IPS DF 19.7 (cell line): ENCODE data around the gene INSC.

Source experiments
- DNase-seq: peaks from one replicate; pipeline ENCODE4 v3.0.0-alpha.2; 2013; ENCODE audit warnings: low read depth, low spot score

Gene INSC

DNA sequence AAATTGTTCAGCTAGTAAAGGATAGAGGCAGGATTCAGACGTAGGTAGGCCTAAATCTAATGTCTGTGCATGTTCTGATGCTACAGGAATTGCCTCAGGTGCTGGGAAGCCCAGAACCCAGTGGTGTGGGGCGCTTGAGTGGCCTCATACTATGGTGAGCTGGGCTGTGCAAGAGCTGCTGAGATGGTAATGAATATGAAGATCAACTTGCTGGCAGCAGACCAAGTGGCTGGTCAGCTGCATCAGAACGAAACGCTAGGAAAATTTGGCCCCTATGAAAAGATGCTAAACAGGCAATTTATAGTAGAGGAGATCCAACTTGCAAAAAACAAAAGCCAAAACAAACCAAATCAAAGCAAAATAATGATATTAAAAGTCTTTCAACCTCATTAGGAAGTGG lies 102.7 kb downstream of the INSC start:
- DNase-seq: no peak

DNA sequence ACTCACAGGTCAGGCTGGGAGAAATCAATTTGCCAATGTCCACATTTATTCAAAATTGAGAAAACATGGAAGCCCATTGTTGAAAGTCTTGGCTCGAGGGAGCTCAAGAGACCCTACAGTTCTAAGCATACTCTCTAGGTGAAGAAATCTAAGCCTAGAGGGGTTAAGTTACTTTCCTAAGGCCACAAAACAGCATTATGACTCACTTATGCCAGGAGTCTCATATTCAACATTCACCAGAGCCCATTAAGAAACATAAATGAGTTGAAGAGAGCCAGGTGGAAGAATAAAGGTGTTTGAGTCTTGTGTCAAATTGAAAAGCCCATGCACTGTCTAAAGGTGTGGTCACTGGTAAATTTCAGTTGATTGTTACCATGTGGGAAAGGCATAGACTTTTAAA lies 108.1 kb downstream of the INSC start:
- no peak for DNase-seq

DNA sequence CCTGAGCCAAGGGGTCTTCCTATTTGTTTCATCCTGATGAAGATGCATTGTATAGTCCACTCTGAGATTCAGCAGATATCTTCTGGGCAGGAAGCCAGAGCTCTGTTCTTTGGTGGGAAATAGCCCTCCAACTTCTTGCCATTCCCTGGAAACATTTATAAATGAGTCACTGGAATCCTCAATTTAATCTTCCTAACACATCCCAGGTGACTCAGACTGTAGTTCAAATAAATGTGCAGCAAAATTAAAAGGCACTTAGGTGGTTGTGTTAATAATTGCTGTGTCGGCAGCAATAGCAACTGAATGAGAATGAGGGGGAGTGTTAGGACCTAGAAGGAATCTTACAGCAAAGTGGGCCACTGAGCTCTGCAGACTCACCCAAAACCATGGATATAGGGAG lies 108.6 kb downstream of the INSC start:
- no peak for DNase-seq

DNA sequence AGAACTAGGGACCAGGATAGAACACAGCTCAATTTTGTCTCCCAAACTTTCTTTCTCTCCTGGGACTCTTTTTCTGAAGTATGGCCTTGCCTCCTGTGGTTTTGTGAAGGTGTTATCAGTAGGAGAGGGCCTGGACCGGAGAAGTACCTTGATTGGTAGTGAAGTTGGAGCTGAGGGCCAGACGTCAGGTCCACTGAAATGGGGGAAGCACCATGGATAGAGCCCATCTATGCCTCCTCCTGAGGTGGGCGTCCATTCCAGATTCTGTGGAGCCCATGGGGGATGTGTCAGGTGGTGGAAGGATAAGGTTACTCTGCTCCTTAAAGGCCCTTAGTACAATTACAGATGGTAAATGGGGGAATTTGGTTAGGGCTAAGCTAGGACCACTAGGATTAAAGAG lies 109.7 kb downstream of the INSC start:
- no peak for DNase-seq

DNA sequence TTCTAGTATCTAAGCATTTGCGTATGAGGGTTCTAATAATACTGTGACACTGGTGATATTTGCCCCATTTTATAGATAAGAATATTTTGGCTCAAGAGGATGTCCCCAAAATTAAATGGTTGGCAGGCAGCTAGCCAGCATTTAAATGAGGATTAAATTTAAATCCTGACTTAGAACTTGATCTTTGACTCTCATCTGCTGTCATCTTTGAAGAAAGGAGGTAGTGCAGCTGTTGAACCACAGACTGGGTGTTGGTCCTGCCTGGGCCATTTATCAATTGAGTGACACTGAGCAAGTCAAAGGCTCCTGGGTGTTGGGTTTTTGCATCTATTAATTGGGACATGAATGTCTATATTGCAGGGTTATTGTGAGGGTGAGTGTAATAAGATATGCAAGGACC lies 112.3 kb downstream of the INSC start:
- no peak for DNase-seq

DNA sequence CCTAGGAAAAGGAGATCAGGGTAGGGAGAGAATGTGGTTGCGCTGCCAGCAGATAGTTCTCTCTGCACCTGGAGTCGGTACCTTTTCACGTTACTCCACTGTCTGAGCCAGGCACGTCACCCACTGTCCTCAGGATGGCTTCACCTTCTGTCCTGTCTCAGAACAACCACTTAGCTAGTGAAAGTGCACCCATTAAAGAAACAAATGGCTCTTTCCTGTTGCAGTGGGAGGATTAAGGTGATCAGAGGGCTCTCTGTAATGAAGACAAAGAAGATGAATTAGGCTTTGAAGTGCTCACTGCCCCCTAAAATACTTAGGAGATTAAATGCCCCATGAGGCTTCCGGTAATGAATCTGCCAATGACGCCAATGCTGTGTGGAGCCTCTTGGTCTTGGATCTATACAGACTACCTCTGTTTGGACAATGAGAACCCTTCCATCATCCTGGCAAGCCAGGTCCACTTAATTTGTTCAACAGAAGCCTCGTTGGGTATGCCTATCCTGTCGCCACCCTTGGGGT lies 113.7 kb downstream of the INSC start:
- DNase-seq: no peak

DNA sequence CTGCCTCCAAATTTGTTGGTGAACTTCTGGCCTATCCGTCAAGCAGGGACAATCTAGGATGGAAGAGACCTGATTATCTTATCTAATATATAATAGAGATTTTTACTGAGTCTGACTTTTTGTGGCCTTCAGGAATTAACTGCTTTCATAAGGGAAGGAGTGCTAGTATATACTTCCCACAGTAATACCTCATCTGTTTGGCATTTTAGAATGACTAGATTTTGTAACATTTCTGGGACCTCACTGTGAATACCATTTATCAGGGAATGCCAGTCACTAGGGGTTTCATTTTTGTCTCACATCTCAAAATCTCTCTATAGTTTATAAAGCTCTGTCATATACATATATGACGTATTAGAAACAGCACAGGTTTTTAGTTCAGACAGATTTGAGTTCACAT lies 114.3 kb downstream of the INSC start:
- DNase-seq: no peak

DNA sequence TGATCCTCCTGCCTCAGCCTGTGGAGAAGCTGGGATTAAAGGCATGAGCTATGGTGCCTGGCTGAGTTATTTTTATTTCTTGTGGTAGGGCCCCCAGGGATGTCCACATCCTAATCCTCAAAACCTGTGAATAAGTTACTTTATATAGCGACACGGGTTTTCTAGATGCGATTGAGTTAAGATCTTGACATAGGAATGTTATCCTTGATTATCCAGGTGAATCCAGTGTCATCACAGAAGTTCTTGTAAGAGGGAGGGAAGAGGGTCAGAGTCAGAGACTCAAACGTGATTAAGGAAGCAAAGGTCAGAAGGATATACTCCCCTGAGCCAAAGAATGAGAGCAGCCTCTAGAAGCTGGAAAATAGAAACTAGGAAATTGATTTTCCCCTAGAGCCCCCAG lies 117.8 kb downstream of the INSC start:
- no peak for DNase-seq

DNA sequence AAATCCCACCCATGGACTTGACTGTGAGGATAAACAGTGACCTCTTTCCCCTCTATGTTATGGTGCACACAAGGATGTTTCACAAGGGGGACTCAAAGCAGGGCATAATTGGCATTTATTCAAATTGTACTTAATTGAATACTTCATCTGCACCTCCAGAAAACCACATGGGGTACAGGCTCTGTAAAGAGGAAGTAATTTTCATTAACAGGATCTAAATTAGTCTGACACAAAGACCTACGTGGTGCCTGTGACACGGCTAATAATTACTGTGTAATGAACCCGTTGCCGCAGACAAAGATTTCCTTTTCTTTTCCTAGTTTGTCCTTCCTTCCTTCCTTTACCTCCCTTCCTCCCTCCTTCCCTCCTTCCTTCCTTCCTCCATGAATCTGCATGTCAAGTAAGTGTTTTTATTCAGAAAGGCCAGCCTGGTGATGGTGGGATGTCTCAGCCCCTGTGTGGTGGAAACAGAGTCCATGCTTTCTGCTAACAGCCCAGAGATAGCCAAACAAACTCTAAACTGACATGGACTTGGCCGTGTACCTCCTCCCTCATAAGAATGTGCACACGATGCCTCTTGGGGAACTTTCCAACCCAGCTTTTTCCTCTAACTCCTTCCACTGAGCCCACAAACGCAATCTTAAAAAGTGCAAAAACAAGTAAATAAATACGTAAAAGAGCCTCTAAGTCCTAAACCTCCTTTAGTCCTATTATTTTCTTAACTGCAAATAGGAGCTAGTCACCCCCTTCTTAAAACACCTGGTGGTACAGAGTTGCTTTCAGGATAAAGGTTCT lies 118.8 kb downstream of the INSC start:
- DNase-seq: no peak

DNA sequence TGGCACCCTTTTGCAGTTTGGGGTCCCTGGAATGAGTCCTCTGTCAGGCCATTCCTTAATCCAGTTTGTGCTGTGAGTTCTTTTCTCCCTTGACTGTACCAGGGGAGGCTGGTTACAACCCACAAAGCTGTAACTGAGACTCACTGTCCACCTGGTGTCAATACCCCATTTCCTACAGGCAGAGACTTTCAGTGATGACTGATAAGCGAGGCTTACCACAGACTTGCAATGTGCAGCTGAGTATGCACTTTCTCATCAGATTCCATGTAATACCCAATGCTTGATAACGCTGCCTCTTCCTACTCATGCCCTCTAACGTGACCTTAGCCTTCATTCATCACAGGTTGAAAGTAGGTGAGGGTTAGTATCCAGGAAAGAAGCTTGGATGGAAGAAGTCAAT lies 120.1 kb downstream of the INSC start:
- DNase-seq: no peak

DNA sequence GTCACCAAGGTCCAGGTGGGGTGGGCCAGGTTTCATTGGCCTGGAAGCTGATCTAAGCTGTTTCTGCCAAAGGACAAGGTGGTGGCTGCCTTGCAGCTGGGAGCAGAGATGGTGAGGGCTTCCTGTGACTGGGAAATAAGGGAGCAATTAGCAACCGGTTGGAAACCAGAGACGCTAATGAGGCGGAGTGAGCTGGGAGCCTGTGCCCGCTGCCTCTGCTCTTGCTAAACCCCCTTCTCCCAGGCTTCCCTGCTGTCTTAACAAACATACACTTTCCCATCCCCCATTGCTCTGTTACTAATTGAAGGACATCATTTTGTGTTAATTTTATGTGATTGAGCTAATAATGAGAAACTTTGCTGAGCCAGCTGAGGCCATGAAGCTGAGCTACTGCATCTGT lies 121.8 kb downstream of the INSC start:
- no peak for DNase-seq

DNA sequence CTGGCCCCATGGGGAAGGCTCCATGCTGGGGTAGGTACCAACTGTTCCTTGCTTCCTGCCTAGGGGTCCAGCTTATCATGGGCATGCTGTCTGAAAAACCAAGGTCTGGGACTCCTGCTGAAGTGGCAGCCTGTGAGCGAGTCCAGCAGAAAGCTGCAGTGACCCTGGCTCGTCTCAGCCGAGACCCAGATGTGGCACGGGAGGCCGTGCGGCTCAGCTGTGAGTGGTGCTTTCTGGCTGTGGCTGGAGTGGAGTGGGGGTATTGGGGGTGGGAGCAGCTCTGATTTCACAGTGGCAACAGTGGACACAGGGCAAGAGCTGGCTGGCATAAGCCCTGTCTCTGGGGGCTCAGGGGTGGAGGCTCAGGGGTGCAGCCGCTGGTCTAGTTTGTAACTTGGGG lies 124.1 kb downstream of the INSC start:
- no peak for DNase-seq

DNA sequence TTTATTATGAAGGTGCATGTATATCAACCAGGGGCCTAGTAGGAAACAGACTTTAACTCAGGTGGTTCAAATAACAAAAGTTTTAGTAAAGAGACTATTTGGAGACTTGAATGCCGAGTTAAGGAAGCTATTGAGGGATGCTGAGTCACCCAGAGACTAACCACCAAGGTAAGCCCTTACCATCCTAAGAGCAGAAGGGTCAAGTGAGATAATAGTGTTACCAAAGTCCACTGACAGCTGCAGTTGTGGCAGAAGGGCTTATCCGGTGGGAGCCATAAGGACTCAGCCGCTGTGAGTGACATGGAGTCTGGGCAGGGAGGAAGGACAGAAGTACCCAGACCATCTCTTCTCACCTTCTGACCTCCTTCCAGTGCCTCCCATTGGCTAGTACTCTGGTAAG lies 134.0 kb downstream of the INSC start:
- no peak for DNase-seq

DNA sequence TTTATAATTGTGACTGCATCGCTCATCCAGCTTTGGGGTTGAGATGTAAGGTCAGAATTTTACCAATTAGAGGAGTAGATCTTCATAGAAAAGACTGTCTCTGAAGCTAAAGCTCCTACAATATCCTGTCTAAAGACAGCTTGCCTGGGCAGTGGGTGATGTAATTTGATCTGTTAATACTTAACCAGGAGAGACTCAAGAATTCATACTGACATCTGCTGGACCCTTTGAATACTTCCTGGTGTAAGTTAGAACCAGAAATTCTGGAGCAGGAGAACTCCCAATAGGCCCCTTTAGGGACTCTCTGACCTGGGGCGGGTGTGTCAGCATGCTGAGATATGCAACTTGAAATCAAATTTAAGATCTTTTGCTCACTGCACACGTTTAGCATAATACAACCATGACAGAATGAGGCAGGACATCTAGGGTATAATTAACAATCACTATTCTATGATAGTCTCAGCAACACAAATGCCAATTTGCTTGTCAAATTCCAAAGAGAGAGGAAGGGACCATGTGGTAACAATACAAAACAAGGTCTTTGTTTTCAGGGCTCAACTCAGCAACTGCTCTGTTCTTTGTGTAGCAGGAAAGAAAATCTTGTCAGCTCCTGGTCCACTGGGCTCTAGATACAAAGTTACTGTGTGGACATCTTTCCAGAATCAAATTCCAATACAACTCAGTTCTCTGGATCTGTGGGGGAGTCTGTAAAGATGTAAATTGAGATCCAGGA lies 143.9 kb downstream of the INSC start:
- no peak for DNase-seq

DNA sequence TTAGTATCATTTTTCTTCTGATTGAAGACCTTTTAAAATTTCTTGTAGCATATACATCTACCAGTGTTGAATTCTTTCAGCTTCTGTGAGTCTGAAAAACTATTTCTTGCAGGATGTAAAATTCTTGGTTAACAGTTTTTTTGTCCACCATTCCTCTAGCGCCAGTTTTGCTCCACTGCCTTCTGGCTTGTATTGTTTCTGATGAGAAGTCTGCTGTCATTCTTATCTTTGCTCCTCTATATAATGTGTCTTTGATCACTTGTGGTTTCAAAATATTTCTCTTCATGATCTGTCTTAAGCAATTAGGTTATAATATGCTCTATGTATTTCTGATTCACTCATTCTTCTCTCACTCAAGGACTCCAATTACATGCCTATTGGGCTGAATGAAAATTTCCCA lies 152.3 kb downstream of the INSC start:
- DNase-seq: no peak

DNA sequence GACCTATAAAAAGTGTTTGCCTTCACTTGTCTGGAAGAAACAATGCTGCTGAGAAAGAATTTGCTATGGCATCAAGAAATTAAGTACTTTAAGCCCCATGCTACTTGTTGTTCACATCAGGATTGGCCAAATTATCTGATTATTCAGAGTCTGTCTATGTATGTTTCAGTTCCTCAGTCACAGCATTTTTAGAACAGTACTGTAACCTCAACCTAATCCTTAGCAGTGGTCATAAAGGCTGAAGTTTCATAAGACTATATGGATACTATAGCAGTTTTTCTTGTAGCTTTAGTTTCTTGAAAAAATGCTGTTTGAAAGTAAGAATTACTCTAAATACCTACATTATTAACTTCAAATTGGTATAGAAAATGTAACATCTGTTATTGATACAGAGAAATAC lies 153.9 kb downstream of the INSC start:
- no peak for DNase-seq

DNA sequence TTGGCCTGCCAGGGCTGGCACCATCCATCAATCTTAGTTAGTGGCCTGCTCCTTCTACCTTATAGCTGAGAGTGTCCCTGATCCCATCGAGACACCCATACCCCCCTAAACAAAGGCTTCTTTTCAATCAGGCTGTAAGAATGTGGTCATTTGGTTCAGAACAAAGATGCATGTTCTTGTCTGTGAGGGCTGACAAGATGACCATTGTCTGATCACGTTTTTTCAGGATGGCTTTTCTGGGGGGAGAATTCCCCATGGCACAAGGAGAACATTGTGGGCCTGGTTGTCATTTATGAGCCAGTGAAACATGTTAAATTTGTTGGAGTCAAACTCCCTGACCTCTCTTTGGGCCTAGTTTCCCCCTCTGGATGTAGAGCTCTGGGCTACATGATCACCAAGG lies 160.4 kb downstream of the INSC start:
- DNase-seq: no peak

DNA sequence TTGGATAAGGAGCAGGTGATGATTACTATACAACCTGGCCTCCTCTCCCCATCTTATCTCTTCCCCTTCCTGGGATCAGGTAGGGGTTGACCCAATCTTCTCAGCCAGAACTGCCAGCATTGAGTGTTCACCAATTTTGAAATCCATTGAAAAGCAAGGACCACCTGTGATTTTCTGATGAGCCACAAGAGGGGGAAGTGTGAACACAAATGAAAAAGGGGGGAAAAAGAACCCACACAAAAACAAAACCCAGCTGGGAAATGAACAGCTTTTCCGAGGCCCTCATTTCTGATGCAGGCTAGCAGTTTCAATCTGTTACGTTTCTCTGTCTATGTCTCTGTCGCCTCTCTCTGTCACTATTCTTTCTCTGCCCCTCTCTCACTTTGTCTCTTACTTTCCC lies 161.9 kb downstream of the INSC start:
- DNase-seq: no peak

DNA sequence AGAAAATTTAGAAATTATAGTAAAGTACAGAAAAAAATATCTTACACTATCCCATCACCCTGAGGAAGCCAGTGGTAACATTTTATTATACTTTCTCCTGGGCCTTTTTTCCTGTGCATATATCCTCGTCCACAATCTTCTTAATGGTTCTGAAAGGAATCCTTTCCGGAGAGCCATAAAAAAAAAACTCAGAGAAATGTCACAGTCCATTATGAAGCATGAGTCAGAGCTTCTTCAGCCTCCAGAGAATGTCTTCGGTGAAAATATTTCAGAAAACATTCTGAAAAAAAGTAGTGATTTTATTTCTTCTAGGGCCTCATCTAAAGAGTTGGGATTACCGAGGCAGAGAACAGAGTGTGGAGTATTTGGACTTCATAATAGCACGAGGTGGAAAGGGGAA lies 163.4 kb downstream of the INSC start:
- DNase-seq: no peak

DNA sequence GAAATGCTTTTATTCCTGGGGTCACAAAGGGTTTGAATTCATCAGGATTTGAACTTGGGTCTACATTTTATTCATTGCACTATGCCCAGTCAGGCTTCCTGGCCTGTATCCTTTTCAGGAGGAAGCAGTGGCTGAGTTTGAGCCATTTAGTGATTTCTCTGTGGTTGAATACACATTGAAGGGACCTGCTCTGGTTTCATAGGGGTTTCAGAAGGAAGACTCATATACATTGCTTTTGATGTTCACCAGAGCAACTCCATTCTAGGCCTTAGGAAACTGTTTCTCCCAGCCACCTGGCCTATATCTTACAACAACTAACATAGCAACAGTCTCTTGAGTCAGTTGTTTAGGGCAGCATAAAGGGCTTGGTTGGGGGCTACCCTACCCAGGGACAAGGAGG lies 165.7 kb downstream of the INSC start:
- DNase-seq: no peak

DNA sequence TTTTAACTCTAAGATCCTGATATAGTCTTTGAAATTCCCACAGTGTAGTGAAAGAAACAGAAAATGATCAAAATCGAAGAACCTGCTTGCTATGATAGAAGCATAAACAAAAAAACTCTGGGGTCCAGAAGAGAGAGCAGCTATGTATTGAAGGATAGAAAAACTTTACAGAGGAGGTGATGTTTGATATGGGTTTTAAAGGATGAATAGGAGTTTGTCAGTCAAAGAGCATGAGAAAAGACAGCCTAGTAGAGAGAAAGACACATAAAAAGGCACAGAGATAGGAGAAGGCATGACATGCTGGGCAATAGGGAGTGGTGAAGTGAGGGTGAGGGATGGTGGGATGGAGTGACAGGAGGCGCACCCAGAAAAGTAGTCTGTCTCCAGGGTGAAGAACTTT lies 168.0 kb downstream of the INSC start:
- DNase-seq: no peak

DNA sequence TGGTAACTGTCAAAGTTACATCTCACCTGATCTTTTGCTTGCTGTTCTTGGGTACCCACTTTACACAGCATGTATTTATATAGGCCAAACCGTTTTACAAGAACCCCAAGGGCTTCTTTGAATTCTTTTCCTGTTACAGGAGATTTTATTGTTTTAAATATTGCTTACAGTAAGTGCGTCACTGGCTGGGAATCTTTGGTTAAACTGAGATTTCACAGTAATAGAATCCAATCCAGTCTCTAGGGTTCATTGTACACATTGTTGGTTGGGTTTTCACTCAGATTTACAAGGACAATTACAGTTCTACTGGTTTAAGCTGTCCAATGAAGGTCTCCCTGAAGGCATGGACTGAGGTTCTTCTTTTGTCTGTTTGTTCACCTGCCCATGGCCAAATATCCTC lies 171.7 kb downstream of the INSC start:
- no peak for DNase-seq

DNA sequence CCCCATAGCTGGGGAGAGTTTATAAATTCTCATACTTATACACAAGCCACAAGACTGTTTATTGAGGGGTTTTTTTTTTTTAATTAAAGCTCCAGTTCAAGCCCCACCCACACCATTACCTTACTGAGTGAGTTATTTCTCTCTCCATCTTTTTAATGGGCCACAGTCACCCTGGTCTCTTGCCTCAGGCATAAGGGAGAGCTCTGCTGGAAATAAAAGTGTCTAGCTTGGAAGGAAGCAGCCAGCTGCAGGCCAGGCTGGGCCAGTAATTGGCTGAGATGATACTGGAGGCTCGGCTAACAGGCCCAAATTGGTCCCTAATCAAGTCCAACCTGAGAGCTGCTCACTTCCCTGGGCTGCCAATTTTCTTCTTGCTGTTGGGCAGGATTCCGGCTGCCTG lies 174.1 kb downstream of the INSC start:
- no peak for DNase-seq
